GM12878 (cell line): ENCODE measurements around the gene ZNF418. TPM values are rescaled to one million over a fixed set of nuclear protein-coding genes. Genes with fewer than 3 reads are reported as not detected.

Experiments
- ATAC-seq: fragments of 200-7000 bp; cut with Tn5 transposase; 3 replicates; pipeline ENCODE4 v1.9.1; 2020; ENCODE audit warnings: mild to moderate bottlenecking, moderate library complexity
- BruUV-seq: library from RNA; stranded (reverse); fragments of 400-500 nt; replicated peaks from 2 replicates; lab custom pipeline; 2021; lab: Mats Ljungman, UMichigan
- CTCF ChIA-PET: fragments of 300-600 bp; sonication (Branson Sonifier 250); formaldehyde crosslinking; extraction: SDS; loops from one replicate; lab custom pipeline; 2021; ENCODE audit warnings: inconsistent platforms; lab: Yijun Ruan, JAX
- POLR2A ChIA-PET: fragments of 350-600 bp; formaldehyde crosslinking; extraction: SDS; loops from one replicate; lab custom pipeline; 2021; ENCODE audit warnings: inconsistent platforms; lab: Charles Lee
- RAD21 ChIA-PET: fragments of 300-600 bp; sonication (Branson Sonifier 250); formaldehyde crosslinking; loops from one replicate; lab custom pipeline; 2023; ENCODE audit warnings: antibody characterized with exemption; ENCODE audit not compliant: unreplicated experiment; lab: Charles Lee
- SMC1A ChIA-PET: fragments of 300-600 bp; sonication (Branson Sonifier 250); formaldehyde crosslinking; loops from one replicate; lab custom pipeline; 2023; ENCODE audit not compliant: unreplicated experiment, uncharacterized antibody; lab: Charles Lee
- DNase-seq: peaks from one replicate; pipeline ENCODE4 v3.0.0-alpha.2; 2011; ENCODE audit warnings: low read depth, low spot score
- FAIRE-seq: peaks from 3 replicates; lab custom pipeline; 2011; peaks lifted over from hg19 to GRCh38; lab: Jason Lieb, UNC
- H2AFZ ChIP-seq: 2 replicates; pipeline ENCODE4 v1.6.0; 2011; ENCODE audit warnings: low read depth, low read length, control low read depth; ENCODE audit not compliant: control insufficient read depth
- H3K27ac ChIP-seq: 2 replicates; pipeline ENCODE4 v1.5.1; 2011; ENCODE audit warnings: control low read depth; ENCODE audit not compliant: control insufficient read depth, insufficient read depth
- H3K27me3 ChIP-seq, 2 experiments: replicated peaks in 1 of 2; 2 replicates each; pipeline versions ENCODE4 v1.6.0 to v1.6.1; 2011; ENCODE audit warnings: low read length in 1 of 2; ENCODE audit not compliant: control insufficient read depth in 2 of 2, insufficient read depth in 2 of 2
- H3K36me3 ChIP-seq, 2 experiments: 2 replicates each; pipeline ENCODE4 v1.5.1; 2011; ENCODE audit warnings: low read length in 1 of 2; ENCODE audit not compliant: control insufficient read depth in 2 of 2, insufficient read depth in 2 of 2
- H3K4me1 ChIP-seq: 2 replicates; pipeline ENCODE4 v1.6.1; 2011; ENCODE audit warnings: mild to moderate bottlenecking, low read length, moderate library complexity, mixed read lengths; ENCODE audit not compliant: control insufficient read depth, insufficient read depth
- H3K4me2 ChIP-seq: 2 replicates; pipeline ENCODE4 v1.6.0; 2011; ENCODE audit warnings: control low read depth; ENCODE audit not compliant: control insufficient read depth, insufficient read depth
- H3K4me3 ChIP-seq: fragments of 200-600 bp; sonication (generic); 2 replicates; pipeline ENCODE4 v1.5.1; 2016
- H3K79me2 ChIP-seq: 2 replicates; pipeline ENCODE4 v1.6.0; 2011; ENCODE audit warnings: low read length; ENCODE audit not compliant: control insufficient read depth, insufficient read depth
- H3K9ac ChIP-seq: 2 replicates; pipeline ENCODE4 v1.8.0; 2011; ENCODE audit warnings: low read length, control low read depth, mixed read lengths; ENCODE audit not compliant: control insufficient read depth, insufficient read depth
- H3K9me3 ChIP-seq: replicated peaks from 3 replicates; pipeline ENCODE4 v1.5.1; 2011; ENCODE audit warnings: mild to moderate bottlenecking, low read length; ENCODE audit not compliant: control insufficient read depth, insufficient read depth
- H4K20me1 ChIP-seq: 2 replicates; pipeline ENCODE4 v1.6.0; 2011; ENCODE audit not compliant: control insufficient read depth, insufficient read depth
- CBFB ChIP-seq: IDR thresholded peaks from 2 replicates; pipeline ENCODE4 v1.6.1; 2016; ENCODE audit warnings: antibody characterized with exemption, low read depth
- CBX5 ChIP-seq: sonication (generic); IDR thresholded peaks from 2 replicates; pipeline ENCODE4 v1.6.1; 2016; ENCODE audit warnings: low read depth, moderate library complexity, mild to moderate bottlenecking, inconsistent platforms
- DPF2 ChIP-seq: fragments of 450-650 bp; IDR thresholded peaks from 2 replicates; pipeline ENCODE4 v1.6.1; 2017; ENCODE audit warnings: mild to moderate bottlenecking
- EP300 ChIP-seq, 2 experiments: fragments of 150-350 bp in 1 of 2; IDR thresholded peaks; 2 replicates each; pipeline ENCODE4 v1.6.1; 2011 to 2012; ENCODE audit warnings: low read depth in 2 of 2, low read length in 2 of 2, borderline replicate concordance in 1 of 2, improper control_type of control experiment in 1 of 2, inconsistent platforms in 1 of 2; ENCODE audit not compliant: control insufficient read depth in 1 of 2
- HDAC2 ChIP-seq: fragments of 200-600 bp; sonication (generic); IDR thresholded peaks from 2 replicates; pipeline ENCODE4 v1.6.1; 2017
- JUNB ChIP-seq: IDR thresholded peaks from 2 replicates; pipeline ENCODE4 v1.6.1; 2016; ENCODE audit warnings: antibody characterized with exemption, mild to moderate bottlenecking
- MYB ChIP-seq: fragments of 150-350 bp; IDR thresholded peaks from 2 replicates; pipeline ENCODE4 v1.6.1; 2014; ENCODE audit warnings: mild to moderate bottlenecking, low read depth, low read length, borderline replicate concordance
- NFXL1 ChIP-seq: fragments of 450-650 bp; IDR thresholded peaks from 2 replicates; pipeline ENCODE4 v1.6.1; 2017; ENCODE audit warnings: antibody characterized with exemption, mild to moderate bottlenecking, borderline replicate concordance
- NRF1 ChIP-seq: conservative IDR thresholded peaks from 2 replicates; pipeline ENCODE4 v1.6.1; 2011; ENCODE audit warnings: mild to moderate bottlenecking, low read depth, low read length, improper control_type of control experiment
- SIX5 ChIP-seq: IDR thresholded peaks from 2 replicates; pipeline ENCODE4 v1.6.1; 2011; ENCODE audit warnings: mild to moderate bottlenecking, low read depth, low read length, moderate library complexity; ENCODE audit not compliant: severe bottlenecking
- SMC3 ChIP-seq: IDR thresholded peaks from 2 replicates; pipeline ENCODE4 v1.6.1; 2011; ENCODE audit warnings: low read length, improper control_type of control experiment, borderline replicate concordance
- SRF ChIP-seq, 2 experiments: IDR thresholded peaks; 2 replicates each; pipeline ENCODE4 v1.6.1; 2011; ENCODE audit warnings: low read depth in 2 of 2, low read length in 2 of 2, mild to moderate bottlenecking in 1 of 2, moderate library complexity in 1 of 2
- YBX1 ChIP-seq: fragments of 450-650 bp; IDR thresholded peaks from 2 replicates; pipeline ENCODE4 v1.6.1; 2016; ENCODE audit warnings: antibody characterized with exemption
- WGBS: methylation state at CpG from one replicate; pipeline ENCODE4 v1.1.6; 2016; ENCODE audit warnings: low lambda C conversion rate; ENCODE audit not compliant: insufficient replicate concordance, insufficient coverage; ENCODE audit errors: missing lambda C conversion rate; 5-methylcytosine and 5-hydroxymethylcytosine counted together
- in situ Hi-C: fragments of 300-500 bp; cut with MboI; formaldehyde crosslinking; loops from 9 replicates; pipeline ENCODE4 v1.14.3; 2018; ENCODE audit warnings: mixed read lengths
- intact Hi-C: fragments of 100-400 bp; cut with micrococcal nuclease; formaldehyde crosslinking; loops from one replicate; pipeline ENCODE4 v1.14.2; 2022; ENCODE audit not compliant: unreplicated experiment
- polyA plus RNA-seq, 11 experiments: library from polyadenylated mRNA; depleted of rRNA in 4 of 11; unstranded in 6 of 11; stranded (reverse) in 5 of 11; fragments of >200 nt; fragmentation: Nextera tagmentation in 4 of 11; fragmentation: Illumina TruSeq in 1 of 11; extraction: Ambion mirVana in 4 of 11; extraction: Trizol in 1 of 11; gene quantifications; 1 replicate in 1 of 11; 2 replicates in 10 of 11; pipeline versions ENCODE4 v1.2.1 to v1.2.3, GENCODE V29; 2011 to 2016; ENCODE audit warnings: inconsistent platforms in 2 of 11, missing spikeins in 2 of 11, low read depth in 1 of 11
- total RNA-seq, 4 experiments: library from RNA; depleted of rRNA in 3 of 4; stranded (reverse); fragments of >200 nt in 3 of 4; fragmentation: Illumina TruSeq in 1 of 4; extraction: Trizol in 1 of 4; gene quantifications; 2 replicates each; pipeline versions ENCODE4 v1.2.1 to v1.2.3, GENCODE V29; 2013 to 2021
- TF ChIP-seq, protein P1 (sequence below): IDR thresholded peaks from 2 replicates; pipeline ENCODE4 v1.6.1; 2012; ENCODE audit warnings: low read depth, low read length, improper control_type of control experiment
- TF ChIP-seq, protein P2 (sequence below): fragments of 450-650 bp; IDR thresholded peaks from 2 replicates; pipeline ENCODE4 v1.6.1; 2016; ENCODE audit warnings: mild to moderate bottlenecking, moderate library complexity, borderline replicate concordance

The ZNF418 gene
- total and polyA plus RNA-seq, 10 of the 15 experiments (the other 5 are each of a cell fraction or from before 2014, with no cell fraction given), result 0.20 to 1.3 (median 0.59) TPM; not detected in 1

DNA sequence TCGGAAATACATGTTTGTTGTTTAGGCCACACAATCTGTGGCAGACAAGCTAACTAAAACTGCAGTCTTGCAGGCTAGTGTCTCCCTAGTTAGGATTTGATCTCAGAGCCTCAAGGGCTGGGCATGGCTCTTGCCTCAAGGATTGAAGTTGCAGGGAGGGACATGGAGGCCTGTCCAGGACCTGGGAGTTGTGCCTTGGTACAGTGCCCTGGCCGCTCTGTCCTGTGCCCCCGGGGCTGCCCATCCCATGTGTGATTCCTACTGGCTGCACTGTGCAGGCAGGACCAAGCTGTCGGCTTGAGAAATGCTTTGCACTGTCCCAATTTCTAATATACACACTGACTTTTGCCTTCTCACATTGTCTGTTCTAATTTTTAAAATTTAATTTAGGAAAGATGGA, 19.8 kb upstream of the ZNF418 start:
- Histone ChIP-seq H4K20me1 (no peaks in the 10 kb centered on the region), H3K9ac (no peak overlapping the region), H3K4me1 (no peaks in the 10 kb centered on the region), H3K4me3 (no peak overlapping the region), H3K9me3 (peaks cover 9% of the 10 kb centered on the region; the same call in 2 of the 3 replicates), H3K27me3 (no peaks in the 10 kb centered on the region), H3K79me2 (no peaks in the 10 kb centered on the region), H3K36me3 (no peaks in the 10 kb centered on the region), H3K27ac (no peak overlapping the region)
- SMC1A ChIA-PET, result no interaction called here
- BruUV-seq, result no TSS peak
- ATAC-seq, result no peak
- CTCF ChIA-PET, result no interaction called here
- in situ Hi-C loops, result no loop called here
- TF ChIP-seq YBX1, result no peak
- TF ChIP-seq SIX5, result no peak
- no peak for TF ChIP-seq SRF (IDR thresholded peaks at IDR 0.05; ENCODE audit: low read depth in 2 of 2, low read length in 2 of 2)
- no peak for TF ChIP-seq SMC3
- no peak for TF ChIP-seq HDAC2
- no peak for TF ChIP-seq EP300 (IDR thresholded peaks at IDR 0.05; ENCODE audit: borderline replicate concordance in 1 of 2, control insufficient read depth in 1 of 2, low read depth in 2 of 2, low read length in 2 of 2)
- no peak for TF ChIP-seq CBFB
- TF ChIP-seq, all 136 proteins: peak for 0
- 50% methylated on average over 4 of the region's 4 CpGs for WGBS
- Histone ChIP-seq H2AFZ (no peak overlapping the region), H3K4me2 (no peak overlapping the region)
- RAD21 ChIA-PET, result no interaction called here
- DNase-seq (no peak), FAIRE-seq (no peak)
- intact Hi-C loops, result no loop called here
- POLR2A ChIA-PET, result no interaction called here

DNA sequence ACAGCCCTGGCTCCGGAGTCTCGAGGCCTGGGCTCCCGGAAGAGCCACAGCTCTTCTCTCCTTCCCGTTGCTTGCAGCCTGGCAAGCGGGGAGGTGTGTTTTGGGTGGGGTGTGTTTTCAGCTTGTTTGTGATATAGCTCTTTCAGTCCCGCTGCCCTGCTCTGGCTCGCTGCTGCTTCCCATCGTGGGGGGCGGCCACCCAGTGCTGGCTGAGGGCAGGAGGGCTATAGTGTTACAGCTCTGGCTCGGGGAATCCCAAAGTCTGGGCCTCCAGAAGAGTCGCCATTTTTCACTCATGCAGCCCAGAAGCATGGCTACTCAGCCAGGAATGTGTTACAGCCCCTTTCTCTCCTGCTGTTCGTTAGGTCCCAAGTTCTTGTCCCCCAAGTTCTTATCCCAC, 14.5 kb upstream of the ZNF418 start:
- DNase-seq (no peak), ATAC-seq (no peak), FAIRE-seq (no peak)
- no TSS peak for BruUV-seq
- peaks cover 10% of the 10 kb centered on the region for H3K79me2 ChIP-seq
- in situ Hi-C loops (no loop called here), intact Hi-C loops (no loop called here)
- no peak overlapping the region for H3K4me3 ChIP-seq
- H3K27ac ChIP-seq, result no peak overlapping the region
- ChIA-PET CTCF (no interaction called here), RAD21 (no interaction called here), SMC1A (no interaction called here), POLR2A (no interaction called here)
- WGBS, result 64% methylated on average over 11 of the region's 12 CpGs
- H3K9ac ChIP-seq, result no peak overlapping the region
- H3K27me3 ChIP-seq, result no peaks in the 10 kb centered on the region
- H3K9me3 ChIP-seq, result peaks cover 9% of the 10 kb centered on the region; the same call in 2 of the 3 replicates
- no peak overlapping the region for H3K4me2 ChIP-seq
- H2AFZ ChIP-seq, result no peak overlapping the region
- no peaks in the 10 kb centered on the region for H3K4me1 ChIP-seq
- no peaks in the 10 kb centered on the region for H4K20me1 ChIP-seq
- H3K36me3 ChIP-seq, result no peaks in the 10 kb centered on the region
- TF ChIP-seq NRF1 (no peak), MYB (no peak), NFXL1 (no peak), JUNB (no peak), DPF2 (no peak), CBX5 (no peak)
- TF ChIP-seq, protein P1, sequence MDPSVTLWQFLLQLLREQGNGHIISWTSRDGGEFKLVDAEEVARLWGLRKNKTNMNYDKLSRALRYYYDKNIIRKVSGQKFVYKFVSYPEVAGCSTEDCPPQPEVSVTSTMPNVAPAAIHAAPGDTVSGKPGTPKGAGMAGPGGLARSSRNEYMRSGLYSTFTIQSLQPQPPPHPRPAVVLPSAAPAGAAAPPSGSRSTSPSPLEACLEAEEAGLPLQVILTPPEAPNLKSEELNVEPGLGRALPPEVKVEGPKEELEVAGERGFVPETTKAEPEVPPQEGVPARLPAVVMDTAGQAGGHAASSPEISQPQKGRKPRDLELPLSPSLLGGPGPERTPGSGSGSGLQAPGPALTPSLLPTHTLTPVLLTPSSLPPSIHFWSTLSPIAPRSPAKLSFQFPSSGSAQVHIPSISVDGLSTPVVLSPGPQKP, result no peak
- TF ChIP-seq, protein P2, sequence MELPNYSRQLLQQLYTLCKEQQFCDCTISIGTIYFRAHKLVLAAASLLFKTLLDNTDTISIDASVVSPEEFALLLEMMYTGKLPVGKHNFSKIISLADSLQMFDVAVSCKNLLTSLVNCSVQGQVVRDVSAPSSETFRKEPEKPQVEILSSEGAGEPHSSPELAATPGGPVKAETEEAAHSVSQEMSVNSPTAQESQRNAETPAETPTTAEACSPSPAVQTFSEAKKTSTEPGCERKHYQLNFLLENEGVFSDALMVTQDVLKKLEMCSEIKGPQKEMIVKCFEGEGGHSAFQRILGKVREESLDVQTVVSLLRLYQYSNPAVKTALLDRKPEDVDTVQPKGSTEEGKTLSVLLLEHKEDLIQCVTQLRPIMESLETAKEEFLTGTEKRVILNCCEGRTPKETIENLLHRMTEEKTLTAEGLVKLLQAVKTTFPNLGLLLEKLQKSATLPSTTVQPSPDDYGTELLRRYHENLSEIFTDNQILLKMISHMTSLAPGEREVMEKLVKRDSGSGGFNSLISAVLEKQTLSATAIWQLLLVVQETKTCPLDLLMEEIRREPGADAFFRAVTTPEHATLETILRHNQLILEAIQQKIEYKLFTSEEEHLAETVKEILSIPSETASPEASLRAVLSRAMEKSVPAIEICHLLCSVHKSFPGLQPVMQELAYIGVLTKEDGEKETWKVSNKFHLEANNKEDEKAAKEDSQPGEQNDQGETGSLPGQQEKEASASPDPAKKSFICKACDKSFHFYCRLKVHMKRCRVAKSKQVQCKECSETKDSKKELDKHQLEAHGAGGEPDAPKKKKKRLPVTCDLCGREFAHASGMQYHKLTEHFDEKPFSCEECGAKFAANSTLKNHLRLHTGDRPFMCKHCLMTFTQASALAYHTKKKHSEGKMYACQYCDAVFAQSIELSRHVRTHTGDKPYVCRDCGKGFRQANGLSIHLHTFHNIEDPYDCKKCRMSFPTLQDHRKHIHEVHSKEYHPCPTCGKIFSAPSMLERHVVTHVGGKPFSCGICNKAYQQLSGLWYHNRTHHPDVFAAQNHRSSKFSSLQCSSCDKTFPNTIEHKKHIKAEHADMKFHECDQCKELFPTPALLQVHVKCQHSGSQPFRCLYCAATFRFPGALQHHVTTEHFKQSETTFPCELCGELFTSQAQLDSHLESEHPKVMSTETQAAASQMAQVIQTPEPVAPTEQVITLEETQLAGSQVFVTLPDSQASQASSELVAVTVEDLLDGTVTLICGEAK, result no peak
